ENCODE data around the gene DBNL. TPM values are rescaled to one million over a fixed set of nuclear protein-coding genes. Genes with fewer than 3 reads are reported as not detected.

DBNL gene
- total RNA-seq, 1 experiment from 2014 or later = 85.5 TPM

DNA sequence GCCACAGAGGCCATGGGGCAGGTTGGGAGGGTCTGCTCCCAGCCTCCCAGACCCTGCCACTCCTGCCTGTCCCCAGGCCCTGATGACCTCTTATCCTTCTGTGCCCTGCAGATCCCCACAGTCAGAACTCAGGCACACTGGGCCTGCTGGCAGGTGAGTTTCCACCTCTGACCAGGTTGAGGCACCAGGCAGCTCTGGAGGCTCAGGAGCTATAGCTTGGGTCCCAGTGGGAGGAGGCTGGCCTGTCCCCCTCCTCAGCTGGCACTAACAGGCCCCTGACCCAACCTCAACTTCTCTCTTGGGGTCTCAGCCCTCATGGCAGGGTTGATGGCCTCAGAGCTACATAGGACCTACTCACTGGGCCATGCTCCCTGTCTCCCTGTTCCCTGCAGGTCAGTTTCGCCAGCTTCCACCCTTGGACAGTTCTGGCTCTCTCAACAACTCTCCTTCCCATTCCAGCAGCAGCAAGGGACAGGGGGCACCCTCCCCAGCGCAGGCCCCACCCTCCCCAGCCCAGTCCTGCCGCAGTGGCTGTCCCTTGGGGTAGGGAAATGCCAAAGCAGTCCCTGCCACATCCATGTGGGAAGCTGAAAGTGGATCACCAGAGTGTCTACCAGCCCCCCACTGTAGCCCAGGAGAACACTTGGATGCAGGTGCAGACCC, 56.9 kb downstream of the DBNL start:
- TF ChIP-seq, protein P1, sequence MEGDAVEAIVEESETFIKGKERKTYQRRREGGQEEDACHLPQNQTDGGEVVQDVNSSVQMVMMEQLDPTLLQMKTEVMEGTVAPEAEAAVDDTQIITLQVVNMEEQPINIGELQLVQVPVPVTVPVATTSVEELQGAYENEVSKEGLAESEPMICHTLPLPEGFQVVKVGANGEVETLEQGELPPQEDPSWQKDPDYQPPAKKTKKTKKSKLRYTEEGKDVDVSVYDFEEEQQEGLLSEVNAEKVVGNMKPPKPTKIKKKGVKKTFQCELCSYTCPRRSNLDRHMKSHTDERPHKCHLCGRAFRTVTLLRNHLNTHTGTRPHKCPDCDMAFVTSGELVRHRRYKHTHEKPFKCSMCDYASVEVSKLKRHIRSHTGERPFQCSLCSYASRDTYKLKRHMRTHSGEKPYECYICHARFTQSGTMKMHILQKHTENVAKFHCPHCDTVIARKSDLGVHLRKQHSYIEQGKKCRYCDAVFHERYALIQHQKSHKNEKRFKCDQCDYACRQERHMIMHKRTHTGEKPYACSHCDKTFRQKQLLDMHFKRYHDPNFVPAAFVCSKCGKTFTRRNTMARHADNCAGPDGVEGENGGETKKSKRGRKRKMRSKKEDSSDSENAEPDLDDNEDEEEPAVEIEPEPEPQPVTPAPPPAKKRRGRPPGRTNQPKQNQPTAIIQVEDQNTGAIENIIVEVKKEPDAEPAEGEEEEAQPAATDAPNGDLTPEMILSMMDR (IDR thresholded peaks at IDR 0.05; ENCODE audit: insufficient read depth in 1 of 2, low read depth in 1 of 2, low read length in 1 of 2, severe bottlenecking in 1 of 2, unreplicated experiment in 1 of 2) = no peak
- H3K4me1 Mint-ChIP-seq (ENCODE audit: low read depth, unreplicated experiment) = no peaks in the 10 kb centered on the region
- no peaks in the 10 kb centered on the region; the same call in 1 of the 2 replicates for H3K27me3 ChIP-seq (replicated peaks; ENCODE audit: control insufficient read depth, insufficient read depth, low read length)
- ChIA-PET POLR2A (no interaction called here), CTCF (interaction anchor here (0.6 kb wide), 1 partner anchor 271 kb away, joined by 3 read pairs; no protein-coding TSS in a partner anchor)
- H3K4me3 ChIP-seq (ENCODE audit: low read depth, low read length) = no peak overlapping the region
- no peaks in the 10 kb centered on the region for H3K36me3 Mint-ChIP-seq (ENCODE audit: insufficient read depth, unreplicated experiment)
- H3K27me3 Mint-ChIP-seq (ENCODE audit: insufficient read depth, unreplicated experiment) = no peaks in the 10 kb centered on the region
- H3K36me3 ChIP-seq (ENCODE audit: control insufficient read depth, insufficient read depth, low read length) = no peaks in the 10 kb centered on the region
- BruUV-seq (replicated peaks) = no TSS peak
- DNase-seq = no peak
- no peaks in the 10 kb centered on the region for H3K9me3 ChIP-seq
- no peak overlapping the region for H3K4me3 Mint-ChIP-seq (ENCODE audit: unreplicated experiment)
- H3K27ac Mint-ChIP-seq (ENCODE audit: unreplicated experiment) = no peak overlapping the region
- no peaks in the 10 kb centered on the region for H3K9me3 Mint-ChIP-seq (ENCODE audit: unreplicated experiment)
- no peaks in the 10 kb centered on the region; the same call in 1 of the 2 replicates for H3K4me1 ChIP-seq
- intact Hi-C loops (cut with micrococcal nuclease; ENCODE audit: unreplicated experiment) = no loop called here

DNA sequence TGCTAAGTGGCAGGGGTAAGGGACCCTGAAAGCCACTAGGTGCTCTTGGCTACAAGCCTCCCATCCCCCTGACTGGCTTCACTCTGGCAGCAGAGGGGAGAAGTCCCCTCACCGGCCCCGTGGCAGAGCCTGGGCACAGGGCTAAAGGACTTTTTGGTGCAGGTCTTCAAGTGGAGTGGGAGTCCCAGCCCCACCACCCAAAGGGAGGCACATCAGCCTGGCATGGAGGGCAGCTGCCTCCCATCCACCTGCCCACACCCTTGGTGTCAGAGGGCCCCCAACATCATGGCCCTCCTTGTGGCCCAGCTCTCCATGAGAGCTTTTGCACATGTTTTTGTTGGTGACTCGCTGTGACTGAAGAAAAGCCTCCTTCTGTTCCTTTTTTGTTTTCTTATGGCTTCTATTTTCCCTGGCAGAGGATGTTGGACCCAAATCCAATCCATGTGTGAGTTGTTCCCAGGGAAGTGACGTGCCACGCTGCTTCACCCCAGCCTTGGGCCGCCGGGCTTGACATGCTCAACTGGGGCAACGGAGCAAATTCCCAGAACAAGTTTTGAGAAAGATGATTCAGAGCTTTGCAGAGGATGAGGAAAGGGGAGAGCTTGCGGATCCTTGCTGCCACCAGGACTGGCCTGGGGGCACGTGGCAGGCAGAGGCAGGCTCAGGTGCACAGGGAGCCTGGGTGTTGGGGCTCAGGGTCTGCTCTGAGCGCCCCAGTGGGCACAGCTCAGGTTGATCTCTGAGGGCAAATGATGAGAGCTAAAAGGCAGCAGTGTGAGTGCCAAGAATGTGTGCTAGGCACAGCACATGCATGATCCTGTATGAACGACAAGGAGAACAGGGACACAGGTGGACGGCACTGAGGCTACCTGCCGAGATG, 57.7 kb downstream of the DBNL start:
- no TSS peak for BruUV-seq (replicated peaks)
- H3K4me3 ChIP-seq (ENCODE audit: low read depth, low read length) = no peak overlapping the region
- TF ChIP-seq, protein P1 (IDR thresholded peaks at IDR 0.05; ENCODE audit: insufficient read depth in 1 of 2, low read depth in 1 of 2, low read length in 1 of 2, severe bottlenecking in 1 of 2, unreplicated experiment in 1 of 2) = no peak
- no peaks in the 10 kb centered on the region; the same call in 1 of the 2 replicates for H3K27me3 ChIP-seq (replicated peaks; ENCODE audit: control insufficient read depth, insufficient read depth, low read length)
- Mint-ChIP-seq H3K4me3 (ENCODE audit: unreplicated experiment) (no peak overlapping the region), H3K27ac (ENCODE audit: unreplicated experiment) (no peak overlapping the region), H3K9me3 (ENCODE audit: unreplicated experiment) (no peaks in the 10 kb centered on the region), H3K36me3 (ENCODE audit: insufficient read depth, unreplicated experiment) (no peaks in the 10 kb centered on the region), H3K27me3 (ENCODE audit: insufficient read depth, unreplicated experiment) (no peaks in the 10 kb centered on the region), H3K4me1 (ENCODE audit: low read depth, unreplicated experiment) (no peaks in the 10 kb centered on the region)
- no peaks in the 10 kb centered on the region for H3K9me3 ChIP-seq
- intact Hi-C loops (cut with micrococcal nuclease; ENCODE audit: unreplicated experiment) = no loop called here
- ChIA-PET POLR2A (no interaction called here), CTCF (interaction anchor here (0.6 kb wide), 1 partner anchor 270 kb away, joined by 3 read pairs; no protein-coding TSS in a partner anchor)
- H3K4me1 ChIP-seq = no peaks in the 10 kb centered on the region; the same call in 1 of the 2 replicates
- H3K36me3 ChIP-seq (ENCODE audit: control insufficient read depth, insufficient read depth, low read length) = no peaks in the 10 kb centered on the region
- no peak for DNase-seq

DNA sequence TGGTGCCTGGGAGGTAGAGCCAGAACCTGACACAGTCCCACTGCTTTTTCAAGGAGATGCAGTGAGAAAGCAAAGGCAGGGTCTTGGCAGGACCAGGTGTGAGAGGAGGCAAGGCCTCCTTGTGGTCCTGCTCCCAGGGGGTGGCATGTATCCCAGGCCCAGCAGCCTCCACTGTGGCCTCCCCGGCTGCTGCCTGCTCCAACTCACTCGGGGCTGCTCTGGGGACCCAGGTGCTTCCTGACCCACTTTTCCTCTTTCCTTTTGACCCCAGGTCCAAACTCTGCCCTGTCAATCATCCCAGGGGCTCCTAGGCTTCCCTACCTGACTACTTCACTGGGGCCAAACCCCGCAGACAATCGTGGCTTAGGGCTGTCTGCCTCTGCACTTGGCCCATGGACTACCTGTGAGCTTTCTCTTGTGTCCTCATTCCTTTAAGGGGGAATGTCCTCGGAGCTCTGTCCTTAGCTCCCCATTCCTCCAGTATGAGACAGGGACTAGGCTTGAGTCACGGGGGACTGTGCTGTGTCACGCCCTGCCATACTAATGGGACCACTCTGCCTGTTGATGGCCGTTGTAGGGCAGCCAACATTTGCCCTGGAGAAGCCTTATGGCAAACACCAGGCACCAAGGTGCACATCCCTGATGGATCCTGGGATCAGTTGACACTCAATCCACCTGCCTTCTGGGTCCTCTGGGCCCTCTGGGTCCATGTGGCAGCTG, 58.5 kb downstream of the DBNL start:
- ChIA-PET CTCF (no interaction called here), POLR2A (no interaction called here)
- intact Hi-C loops (cut with micrococcal nuclease; ENCODE audit: unreplicated experiment) = no loop called here
- no peaks in the 10 kb centered on the region for H3K9me3 Mint-ChIP-seq (ENCODE audit: unreplicated experiment)
- Histone ChIP-seq H3K4me3 (ENCODE audit: low read depth, low read length) (no peak overlapping the region), H3K36me3 (ENCODE audit: control insufficient read depth, insufficient read depth, low read length) (no peaks in the 10 kb centered on the region), H3K4me1 (no peaks in the 10 kb centered on the region; the same call in 1 of the 2 replicates), H3K27me3 (replicated peaks; ENCODE audit: control insufficient read depth, insufficient read depth, low read length) (no peaks in the 10 kb centered on the region; the same call in 1 of the 2 replicates), H3K9me3 (no peaks in the 10 kb centered on the region)
- DNase-seq = no peak
- no peaks in the 10 kb centered on the region for H3K4me1 Mint-ChIP-seq (ENCODE audit: low read depth, unreplicated experiment)
- H3K27ac Mint-ChIP-seq (ENCODE audit: unreplicated experiment) = no peak overlapping the region
- no TSS peak for BruUV-seq (replicated peaks)
- H3K4me3 Mint-ChIP-seq (ENCODE audit: unreplicated experiment) = no peak overlapping the region
- H3K27me3 Mint-ChIP-seq (ENCODE audit: insufficient read depth, unreplicated experiment) = no peaks in the 10 kb centered on the region
- TF ChIP-seq, protein P1 (IDR thresholded peaks at IDR 0.05; ENCODE audit: insufficient read depth in 1 of 2, low read depth in 1 of 2, low read length in 1 of 2, severe bottlenecking in 1 of 2, unreplicated experiment in 1 of 2) = no peak
- H3K36me3 Mint-ChIP-seq (ENCODE audit: insufficient read depth, unreplicated experiment) = peaks cover 2% of the 10 kb centered on the region
